Measurements from ENCODE around the gene CCT7. TPM values are rescaled to one million over a fixed set of nuclear protein-coding genes. Genes with fewer than 3 reads are reported as not detected.

The CCT7 gene
- total and polyA plus RNA-seq, 10 of the 15 experiments (the other 5 are each of a cell fraction or from before 2014, with no cell fraction given) = 206 to 598 (median 486) TPM

- peak; percentile 60 for TF ChIP-seq MYC (IDR thresholded peaks at IDR 0.05; ENCODE audit: insufficient read depth, insufficient read length, insufficient replicate concordance, low read length, severe bottlenecking)
- TF ChIP-seq TAF1 (IDR thresholded peaks at IDR 0.05; ENCODE audit: borderline replicate concordance, low read depth, low read length) = peak; percentile 18
- peak; percentile 14; the same call in 1 of the 3 replicates for TF ChIP-seq POU2F2 (IDR thresholded peaks at IDR 0.05; ENCODE audit: borderline replicate concordance, low read depth, low read length)
Observed at GRCh38 chr2:73284296-73285158, 50.4 kb downstream of the CCT7 start, which contains the start of gene FBXO41 (continued).

- no peaks in the 10 kb centered on the region for H3K27me3 ChIP-seq (replicated peaks in 1 of 2; ENCODE audit: control insufficient read depth in 2 of 2, insufficient read depth in 2 of 2, low read length in 1 of 2)
- H3K27ac ChIP-seq (ENCODE audit: control insufficient read depth, insufficient read depth) = peak overlapping the region; percentile 80
- DNase-seq (ENCODE audit: low read depth, low spot score) (peak; percentile 49), FAIRE-seq (peak; percentile 90), ATAC-seq (peak; percentile 74)
- peak overlapping the region; percentile 99 for H3K4me3 ChIP-seq
- in situ Hi-C loops (cut with MboI) = no loop called here
- H3K9ac ChIP-seq (ENCODE audit: control insufficient read depth, insufficient read depth, low read length) = peak overlapping the region; percentile 79
- BruUV-seq (replicated peaks) = no TSS peak
- H3K4me1 ChIP-seq (ENCODE audit: control insufficient read depth, insufficient read depth, low read length) = peaks cover 11% of the 10 kb centered on the region
- POLR2A ChIA-PET = interaction anchor here (0.8 to 2.3 kb wide), 2 partner anchors 49 to 52 kb away, joined by 3 to 12 read pairs; partner anchors contain the start of gene PRADC1
- peak overlapping the region; percentile 89 for H2AFZ ChIP-seq (ENCODE audit: control insufficient read depth, low read depth, low read length)
- H3K4me2 ChIP-seq (ENCODE audit: control insufficient read depth, insufficient read depth) = peak overlapping the region; percentile 78
- H3K9me3 ChIP-seq (replicated peaks; ENCODE audit: control insufficient read depth, insufficient read depth, low read length) = no peaks in the 10 kb centered on the region
- RAD21 ChIA-PET (ENCODE audit: unreplicated experiment) = interaction anchor here (1.2 to 2.1 kb wide), 4 partner anchors 8 to 108 kb away, joined by 3 to 5 read pairs (median 4); partner anchors contain the start of gene EGR4
- WGBS (ENCODE audit: insufficient coverage, insufficient replicate concordance, low lambda C conversion rate, missing lambda C conversion rate) = 1% methylated on average over 5 of the region's 5 CpGs
- H3K36me3 ChIP-seq (ENCODE audit: control insufficient read depth in 2 of 2, insufficient read depth in 2 of 2, low read length in 1 of 2) = no peaks in the 10 kb centered on the region; a peak in 1 of 4 replicates
- no peaks in the 10 kb centered on the region; the same call in 1 of the 2 replicates for H4K20me1 ChIP-seq (ENCODE audit: control insufficient read depth, insufficient read depth)
- intact Hi-C loops (cut with micrococcal nuclease; ENCODE audit: unreplicated experiment) = loop anchor here (2.0 kb wide), 2 partner anchors 50 to 100 kb away; partner anchors contain the start of genes ALMS1 and CCT7
- SMC1A ChIA-PET (ENCODE audit: uncharacterized antibody, unreplicated experiment) = interaction anchor here (0.8 to 2.8 kb wide), 4 partner anchors 9 to 75 kb away, joined by 3 to 6 read pairs (median 4); no protein-coding TSS in a partner anchor
- CTCF ChIA-PET = interaction anchor here (0.7 to 1.6 kb wide), 6 partner anchors 13 to 625 kb away, joined by 3 to 8 read pairs (median 4); partner anchors contain the start of gene CCT7
- H3K79me2 ChIP-seq (ENCODE audit: control insufficient read depth, insufficient read depth, low read length) = peaks cover 43% of the 10 kb centered on the region
- TF ChIP-seq RUNX3 (IDR thresholded peaks at IDR 0.05; ENCODE audit: low read length) (peak; percentile 69), CHD4 (IDR thresholded peaks at IDR 0.05) (no peak), FOS (IDR thresholded peaks at IDR 0.05; ENCODE audit: borderline replicate concordance, extremely low read depth, insufficient read length) (no peak), KAT2A (conservative IDR thresholded peaks at IDR 0.05; ENCODE audit: control insufficient read depth, low read depth, low read length) (no peak), EP300 (IDR thresholded peaks at IDR 0.05; ENCODE audit: borderline replicate concordance in 1 of 2, control insufficient read depth in 1 of 2, low read depth in 2 of 2, low read length in 2 of 2) (no peak), NFIC (IDR thresholded peaks at IDR 0.05; ENCODE audit: low read depth, low read length) (no peak), MYC (IDR thresholded peaks at IDR 0.05; ENCODE audit: insufficient read depth, insufficient read length, insufficient replicate concordance, low read length, severe bottlenecking) (peak; percentile 66), MYB (IDR thresholded peaks at IDR 0.05; ENCODE audit: borderline replicate concordance, low read depth, low read length) (no peak), ELK1 (IDR thresholded peaks at IDR 0.05; ENCODE audit: low read depth, low read length) (no peak), PML (IDR thresholded peaks at IDR 0.05; ENCODE audit: low read length) (no peak), MAX (IDR thresholded peaks at IDR 0.05; ENCODE audit: low read depth, low read length) (no peak; the same call in 1 of the 2 replicates), MTA2 (IDR thresholded peaks at IDR 0.05; ENCODE audit: low read depth) (no peak), E2F8 (IDR thresholded peaks at IDR 0.05; ENCODE audit: low read depth, partially characterized antibody) (no peak)
Observed at GRCh38 chr2:73285159-73285739, 51.1 kb downstream of the CCT7 start.
